Measurements from ENCODE around the gene MARCHF9.

GRCh38 chr12:57716305-57716704 lies 38.6 kb upstream of the MARCHF9 start:
- no peak for TF ChIP-seq POLR2AphosphoS5 (IDR thresholded peaks at IDR 0.05)
- TF ChIP-seq CTCF (IDR thresholded peaks at IDR 0.05): no peak
- no peak for TF ChIP-seq EP300 (IDR thresholded peaks at IDR 0.05)
- no peak for TF ChIP-seq POLR2A (IDR thresholded peaks at IDR 0.05)
